GM12872 (cell line): Measurements from ENCODE around the gene ZSCAN12.

Experiments used
- CTCF ChIP-seq: IDR thresholded peaks from 3 replicates; pipeline ENCODE4 v1.5.1; 2011; ENCODE audit warnings: low read depth, mild to moderate bottlenecking, low read length, moderate library complexity; ENCODE audit not compliant: insufficient read depth

The ZSCAN12 gene

GRCh38 chr6:28429781-28430180 is 30.2 kb upstream of the ZSCAN12 start:
- no peak for TF ChIP-seq CTCF

GRCh38 chr6:28425944-28426541 is 26.5 kb upstream of the ZSCAN12 start:
- no peak for TF ChIP-seq CTCF

- no peak for TF ChIP-seq CTCF
Measured at GRCh38 chr6:28424163-28424562, 24.6 kb upstream of the ZSCAN12 start.

- TF ChIP-seq CTCF: no peak
Measured at GRCh38 chr6:28423546-28423945, 24.0 kb upstream of the ZSCAN12 start.

GRCh38 chr6:28413681-28414080 is 14.1 kb upstream of the ZSCAN12 start:
- no peak for TF ChIP-seq CTCF

GRCh38 chr6:28410767-28411166 is 11.2 kb upstream of the ZSCAN12 start:
- no peak for TF ChIP-seq CTCF

- no peak for TF ChIP-seq CTCF
Measured at GRCh38 chr6:28408076-28408802, 8.7 kb upstream of the ZSCAN12 start.
